GM21576 (cell line): ENCODE data around the gene ZFYVE19.

ENCODE experiments used
- ATAC-seq: cut with Tn5 transposase; IDR thresholded peaks from one replicate; pipeline ENCODE4 v1.9.1; 2021; ENCODE audit warnings: mild to moderate bottlenecking, moderate library complexity; ENCODE audit not compliant: unreplicated experiment

ZFYVE19 gene

GRCh38 chr15:40807028-40807887, at the start of gene ZFYVE19, which contains the start of gene DNAJC17:
Gene ZFYVE19 (plus strand): TSS chr15:40807089. CDS start chr15:40807590, 501 bp downstream.
Gene DNAJC17 (minus strand): TSS chr15:40807473. CDS start chr15:40807446, 27 bp downstream.
- ATAC-seq, result peak; percentile 89

- no peak for ATAC-seq
These were observed 46.9 kb upstream of the ZFYVE19 start for GRCh38 chr15:40759961-40760360.

- no peak for ATAC-seq
These were observed 43.7 kb upstream of the ZFYVE19 start for GRCh38 chr15:40762919-40763800.

GRCh38 chr15:40763801-40764628, 42.9 kb upstream of the ZFYVE19 start, which contains the start of gene GCHFR:
Gene GCHFR (plus strand): TSS chr15:40764068. CDS start chr15:40764181, 113 bp downstream.
- peak; percentile 50 for ATAC-seq

- ATAC-seq, result no peak
These were observed 42.2 kb upstream of the ZFYVE19 start for GRCh38 chr15:40764629-40765103.

GRCh38 chr15:40766194-40766815, 40.6 kb upstream of the ZFYVE19 start:
- no peak for ATAC-seq

GRCh38 chr15:40766906-40767837, 39.7 kb upstream of the ZFYVE19 start:
- no peak for ATAC-seq

- no peak for ATAC-seq
These were observed 38.9 kb upstream of the ZFYVE19 start for GRCh38 chr15:40767838-40768500.

GRCh38 chr15:40768521-40769273, 38.2 kb upstream of the ZFYVE19 start:
- ATAC-seq, result no peak

GRCh38 chr15:40769274-40770146, 37.4 kb upstream of the ZFYVE19 start, which contains the start of gene C15orf62:
Gene C15orf62 (plus strand): TSS chr15:40769980. CDS start chr15:40770496, 516 bp downstream.
- peak; percentile 35 for ATAC-seq

GRCh38 chr15:40770147-40770721, 36.7 kb upstream of the ZFYVE19 start:
- no peak for ATAC-seq

- no peak for ATAC-seq
These were observed 35.6 kb upstream of the ZFYVE19 start for GRCh38 chr15:40771242-40771641.

- ATAC-seq, result no peak
These were observed 34.9 kb upstream of the ZFYVE19 start for GRCh38 chr15:40772014-40772413.

- ATAC-seq, result no peak
These were observed 33.4 kb upstream of the ZFYVE19 start for GRCh38 chr15:40773496-40773895.

- ATAC-seq, result no peak
These were observed 33.0 kb upstream of the ZFYVE19 start for GRCh38 chr15:40773902-40774301.

GRCh38 chr15:40775007-40775406, 31.9 kb upstream of the ZFYVE19 start:
- ATAC-seq, result no peak
